GM19193 (cell line): ENCODE data around the gene GABRG3.

Experiments used
- POLR2A ChIP-seq: IDR thresholded peaks from 4 replicates; pipeline ENCODE4 v1.6.1; 2011; ENCODE audit not compliant: insufficient read depth, insufficient read length; ENCODE audit errors: extremely low read depth

Gene GABRG3

DNA sequence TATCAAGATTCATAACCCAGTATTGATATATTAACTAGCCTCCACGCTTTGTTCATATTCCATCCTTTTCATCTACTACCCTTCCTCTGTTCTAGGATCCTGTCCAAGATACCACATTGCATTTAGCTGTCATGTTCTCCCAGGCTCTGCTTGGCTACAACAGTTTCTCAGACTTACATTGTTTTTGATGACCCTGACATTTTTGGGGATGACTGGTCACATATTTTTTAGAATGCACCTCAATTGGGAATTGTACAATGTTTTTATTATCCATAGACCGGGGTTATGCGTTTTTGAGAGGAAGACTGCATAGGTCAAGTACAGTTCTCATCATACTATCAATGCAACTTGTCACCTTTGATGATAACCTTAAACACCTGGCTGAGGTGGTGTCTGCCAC, 421.2 kb downstream of the GABRG3 start:
- no peak for TF ChIP-seq POLR2A

DNA sequence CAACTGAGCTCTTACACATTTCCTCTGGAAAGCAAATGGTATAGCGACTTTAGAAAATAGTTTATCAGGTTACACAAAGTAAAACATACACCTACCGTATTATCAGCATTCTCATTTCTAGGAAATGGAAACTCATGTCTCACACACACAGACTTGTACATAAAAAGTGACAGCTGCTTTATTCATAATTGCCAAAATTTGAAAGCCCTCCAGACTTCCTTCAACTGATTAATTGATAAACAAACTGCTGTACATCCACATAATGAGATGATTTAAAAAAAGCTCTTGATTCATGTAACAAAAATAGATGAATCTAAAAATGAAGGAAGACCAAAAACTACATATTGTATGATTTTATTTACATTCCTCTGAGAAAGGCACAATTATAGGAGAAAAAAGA, 425.5 kb downstream of the GABRG3 start:
- TF ChIP-seq POLR2A: no peak

DNA sequence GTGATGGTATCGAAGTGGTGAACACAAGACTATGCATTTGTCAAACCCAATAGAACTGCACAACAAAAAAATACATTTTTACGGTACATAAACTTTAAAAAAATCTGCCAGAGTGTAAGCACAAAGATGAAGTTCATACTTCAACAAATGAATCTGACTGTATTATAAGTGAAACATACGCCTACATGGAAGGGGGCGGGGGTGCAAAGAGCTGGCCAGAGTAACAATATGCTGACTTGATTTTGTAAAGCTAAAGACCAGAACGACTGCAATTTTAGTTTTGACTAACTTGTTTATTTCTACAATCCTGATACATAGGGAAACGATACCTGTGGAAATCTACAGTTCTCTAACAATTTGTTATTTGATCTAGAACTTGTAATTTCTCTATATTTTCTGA, 426.0 kb downstream of the GABRG3 start:
- TF ChIP-seq POLR2A: no peak

- no peak for TF ChIP-seq POLR2A
Measured at GRCh38 chr15:27398631-27399161, 427.7 kb downstream of the GABRG3 start.

DNA sequence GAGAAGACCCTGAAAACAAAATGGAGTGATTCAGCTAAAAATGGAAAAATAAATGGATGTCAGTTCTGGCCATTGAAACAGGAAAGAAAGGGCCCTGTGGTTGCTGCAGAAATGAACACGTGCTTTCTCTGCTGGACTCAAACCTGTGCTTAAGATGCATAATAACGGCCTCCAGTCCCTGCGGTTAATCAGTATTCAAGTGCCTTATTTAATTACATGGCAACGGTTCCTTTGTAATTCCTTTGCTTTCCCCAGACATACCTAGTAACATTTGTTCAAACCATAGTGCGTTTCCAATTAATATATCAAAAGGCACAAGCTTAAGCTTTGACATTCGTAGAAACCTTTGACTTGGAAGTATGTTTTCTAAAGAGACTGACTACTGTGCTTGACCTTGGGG, 428.3 kb downstream of the GABRG3 start:
- TF ChIP-seq POLR2A: no peak

GRCh38 chr15:27401471-27401870, 430.5 kb downstream of the GABRG3 start:
- no peak for TF ChIP-seq POLR2A

DNA sequence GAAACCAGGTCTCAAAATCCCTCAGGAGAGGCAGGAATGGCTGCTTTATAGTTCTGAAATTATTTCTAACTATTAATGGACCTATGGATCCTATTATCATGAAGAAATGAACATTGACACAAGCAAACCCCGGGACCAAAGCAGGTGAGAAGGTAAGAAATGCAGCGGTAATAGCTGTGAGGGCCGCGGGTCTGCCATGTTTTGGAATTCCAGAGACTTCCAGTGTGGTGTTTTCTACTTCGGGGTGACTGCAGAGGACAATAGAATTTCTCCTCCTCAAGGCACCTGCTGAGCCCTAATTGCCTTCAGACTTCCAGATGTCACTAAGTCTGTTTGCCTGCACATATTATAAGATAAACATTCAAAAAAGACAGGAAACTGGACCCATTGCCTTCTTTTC, 437.4 kb downstream of the GABRG3 start:
- TF ChIP-seq POLR2A: no peak

DNA sequence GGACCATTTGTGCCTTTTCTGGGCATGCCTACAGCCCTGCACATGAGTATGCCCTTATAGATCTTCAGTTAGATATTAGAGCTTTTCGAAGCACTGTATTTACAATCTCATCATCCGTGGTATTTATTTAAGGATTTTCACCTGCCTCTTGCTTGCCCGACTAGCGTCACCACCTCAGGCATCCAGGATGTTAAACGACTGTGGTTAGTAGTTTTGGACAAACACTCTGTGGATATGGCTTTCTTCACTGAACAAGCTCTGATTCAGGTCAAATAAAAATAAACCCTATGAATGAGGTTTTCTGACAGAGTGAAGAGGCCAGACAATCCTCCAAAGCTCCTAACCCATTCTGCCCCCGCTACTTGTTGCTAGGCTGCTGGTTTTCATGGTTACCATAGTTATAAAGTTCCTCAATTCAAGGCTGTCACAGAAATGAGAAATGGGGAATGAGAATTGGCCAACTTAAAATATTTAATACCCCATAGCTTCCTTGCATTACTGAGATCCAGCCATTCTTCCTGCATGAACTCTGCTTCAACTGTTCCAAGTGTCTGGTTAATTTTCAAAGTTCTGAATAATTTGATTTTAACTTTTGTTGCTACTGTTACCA, 440.1 kb downstream of the GABRG3 start:
- TF ChIP-seq POLR2A: no peak

DNA sequence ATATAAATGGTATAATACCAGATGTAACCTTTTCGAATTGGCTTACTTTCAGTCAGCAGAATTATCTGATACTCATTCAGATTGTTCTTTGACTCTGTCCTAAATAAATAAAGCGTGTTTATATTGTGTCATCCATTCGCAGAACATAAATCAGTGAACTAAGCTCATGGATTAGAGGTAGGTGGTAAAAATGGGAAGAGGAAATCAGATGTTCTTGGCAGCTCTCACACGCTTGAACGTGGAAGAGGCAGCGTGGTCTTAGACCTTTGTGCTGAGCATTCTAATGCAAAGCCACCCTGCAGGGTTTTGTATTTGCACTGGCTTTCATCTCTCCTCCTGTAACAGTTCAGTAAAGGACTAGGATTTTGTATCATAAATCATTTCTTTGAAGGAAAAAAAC, 441.4 kb downstream of the GABRG3 start:
- no peak for TF ChIP-seq POLR2A

DNA sequence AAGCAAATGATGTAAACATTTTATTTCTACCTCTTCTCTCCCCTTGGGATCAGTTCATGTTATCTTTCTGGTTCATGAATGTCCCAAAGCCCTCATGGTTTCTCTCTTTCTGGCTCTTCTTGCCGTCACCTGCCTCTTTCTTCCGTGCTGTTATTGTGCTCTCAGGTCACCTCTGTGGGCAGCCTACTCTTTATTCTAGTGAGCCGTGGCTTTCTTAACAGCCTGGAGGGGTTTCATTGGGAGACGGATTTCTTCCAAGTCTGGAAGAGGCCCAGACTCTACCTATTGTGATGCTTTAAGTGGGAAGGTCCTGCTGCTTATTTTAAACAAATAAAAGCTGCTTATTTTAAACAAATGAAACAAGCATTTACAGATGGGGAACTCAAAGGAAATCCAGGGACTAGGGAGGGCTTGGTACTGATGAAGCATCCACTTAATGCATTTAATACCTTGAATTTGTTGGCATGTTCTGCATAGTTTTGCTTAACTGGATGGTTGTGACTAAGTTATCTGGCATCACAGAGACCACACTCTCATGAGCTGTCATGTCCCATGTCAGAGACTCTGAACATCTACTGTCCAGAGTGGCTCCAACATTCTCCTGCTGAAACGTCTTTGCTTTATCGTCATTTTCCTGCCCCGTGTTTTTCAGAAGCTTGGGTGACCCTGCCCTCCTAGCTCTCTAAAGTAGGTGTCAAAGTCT, 443.3 kb downstream of the GABRG3 start:
- TF ChIP-seq POLR2A: no peak

GRCh38 chr15:27418726-27419125, 447.7 kb downstream of the GABRG3 start:
- TF ChIP-seq POLR2A: no peak

- TF ChIP-seq POLR2A: no peak
Measured at GRCh38 chr15:27422997-27423396, 452.0 kb downstream of the GABRG3 start.

- TF ChIP-seq POLR2A: no peak
Measured at GRCh38 chr15:27426805-27427204, 455.8 kb downstream of the GABRG3 start.

GRCh38 chr15:27427276-27427675, 456.3 kb downstream of the GABRG3 start:
- no peak for TF ChIP-seq POLR2A

- no peak for TF ChIP-seq POLR2A
Measured at GRCh38 chr15:27428151-27428550, 457.2 kb downstream of the GABRG3 start.

DNA sequence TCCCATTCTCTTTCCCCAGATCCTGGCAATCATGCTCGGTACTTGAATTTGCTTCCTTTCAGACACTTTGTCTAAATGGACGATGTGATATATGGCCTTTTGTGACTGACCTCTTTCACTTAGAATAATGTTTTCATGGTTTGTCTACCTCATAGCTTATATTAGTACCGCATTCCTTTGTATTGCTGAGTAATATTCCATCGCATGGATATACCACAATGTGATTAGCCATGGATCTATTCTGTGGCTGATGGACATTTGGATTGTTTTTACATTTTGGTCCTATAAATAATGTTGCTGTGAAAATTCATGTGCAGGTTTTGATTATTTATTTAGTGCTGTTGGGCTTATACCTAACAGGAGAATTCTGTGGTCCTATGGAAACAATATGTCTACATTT, 458.6 kb downstream of the GABRG3 start:
- no peak for TF ChIP-seq POLR2A

GRCh38 chr15:27433604-27434003, 462.6 kb downstream of the GABRG3 start:
- TF ChIP-seq POLR2A: no peak
